Nephron progenitor cell (in vitro differentiated cells): ENCODE measurements around the gene FGD6.
A peak's percentile ranks its signal among the peaks of the same experiment; 100 is the strongest.
"Not testable (repeated sequence)": the region's sequence is repeated elsewhere in the genome, so short reads cannot be mapped to it uniquely, and the experiment has no call there.

Source experiments
- DNase-seq: peaks from one replicate; pipeline ENCODE4 v3.0.0; 2021
- H3K27ac Mint-ChIP-seq: 2 replicates; pipeline ENCODE4 v1.8.0; 2021; ENCODE audit warnings: mild to moderate bottlenecking, moderate library complexity, mixed read lengths
- H3K27me3 Mint-ChIP-seq: 2 replicates; pipeline ENCODE4 v1.8.0; 2021; ENCODE audit warnings: mild to moderate bottlenecking, low read depth, mixed read lengths; ENCODE audit not compliant: poor library complexity
- H3K36me3 Mint-ChIP-seq: 2 replicates; pipeline ENCODE4 v1.8.0; 2021; ENCODE audit warnings: low read depth, mixed read lengths
- H3K4me1 Mint-ChIP-seq: 2 replicates; pipeline ENCODE4 v1.8.0; 2021; ENCODE audit warnings: mixed read lengths
- H3K4me3 Mint-ChIP-seq: 2 replicates; pipeline ENCODE4 v1.8.0; 2021; ENCODE audit warnings: mild to moderate bottlenecking, moderate library complexity, mixed read lengths
- H3K9me3 Mint-ChIP-seq: 2 replicates; pipeline ENCODE4 v1.8.0; 2021; ENCODE audit warnings: mild to moderate bottlenecking, moderate library complexity, mixed read lengths
- CTCF ChIP-seq: fragments of 200-600 bp; sonication (generic); IDR thresholded peaks from 2 replicates; pipeline ENCODE4 v1.5.0; 2021; ENCODE audit warnings: antibody characterized with exemption

FGD6 gene

GRCh38 chr12:95238150-95238549 is 20.9 kb upstream of the FGD6 start:
- no peak overlapping the region for H3K27ac Mint-ChIP-seq
- H3K4me1 Mint-ChIP-seq = no peaks in the 10 kb centered on the region
- H3K27me3 Mint-ChIP-seq = no peaks in the 10 kb centered on the region
- H3K9me3 Mint-ChIP-seq = peaks cover 46% of the 10 kb centered on the region
- no peak for TF ChIP-seq CTCF
- peaks cover 73% of the 10 kb centered on the region for H3K36me3 Mint-ChIP-seq
- DNase-seq = no peak
- no peak overlapping the region for H3K4me3 Mint-ChIP-seq

DNA sequence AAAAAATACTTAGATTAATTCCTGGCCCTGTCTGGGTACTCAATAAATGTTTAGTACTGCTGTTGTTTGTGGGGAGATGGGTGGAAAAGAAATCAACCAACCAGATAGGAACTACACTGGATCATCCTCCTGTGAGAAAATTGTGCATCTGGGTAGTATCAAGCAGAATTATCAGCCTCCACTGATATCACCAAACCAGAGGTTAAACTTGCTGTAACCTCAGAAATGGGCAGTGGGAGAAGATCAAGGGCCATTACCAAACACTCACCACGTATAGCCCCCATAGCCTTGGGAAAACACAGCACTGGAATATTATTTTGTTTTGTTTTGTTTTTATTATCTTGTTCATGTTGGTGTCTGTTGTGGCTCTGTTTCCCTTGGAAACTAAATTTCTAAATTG is 20.0 kb upstream of the FGD6 start:
- TF ChIP-seq CTCF = no peak
- Mint-ChIP-seq H3K4me3 (no peak overlapping the region), H3K4me1 (no peaks in the 10 kb centered on the region), H3K27me3 (no peaks in the 10 kb centered on the region), H3K9me3 (peaks cover 55% of the 10 kb centered on the region), H3K36me3 (peaks cover 76% of the 10 kb centered on the region), H3K27ac (no peak overlapping the region)
- no peak for DNase-seq

- Mint-ChIP-seq H3K9me3 (peaks cover 55% of the 10 kb centered on the region), H3K36me3 (peaks cover 67% of the 10 kb centered on the region)
- H3K27me3 Mint-ChIP-seq, H3K4me1 Mint-ChIP-seq, DNase-seq, H3K27ac Mint-ChIP-seq, H3K4me3 Mint-ChIP-seq: not testable (repeated sequence)
Measured at GRCh38 chr12:95235621-95236020, 18.4 kb upstream of the FGD6 start.

- not testable (repeated sequence) for H3K27me3 Mint-ChIP-seq, DNase-seq, H3K27ac Mint-ChIP-seq, H3K4me3 Mint-ChIP-seq
- peaks cover 14% of the 10 kb centered on the region for H3K4me1 Mint-ChIP-seq
- peaks cover 58% of the 10 kb centered on the region for H3K36me3 Mint-ChIP-seq
- peaks cover 50% of the 10 kb centered on the region for H3K9me3 Mint-ChIP-seq
Measured at GRCh38 chr12:95234187-95234586, 16.9 kb upstream of the FGD6 start.

GRCh38 chr12:95231190-95231589 is 13.9 kb upstream of the FGD6 start:
- Mint-ChIP-seq H3K36me3 (peaks cover 34% of the 10 kb centered on the region), H3K4me3 (no peak overlapping the region), H3K27me3 (no peaks in the 10 kb centered on the region), H3K4me1 (peaks cover 29% of the 10 kb centered on the region), H3K27ac (no peak overlapping the region), H3K9me3 (peaks cover 30% of the 10 kb centered on the region)
- DNase-seq = no peak
- TF ChIP-seq CTCF = no peak

GRCh38 chr12:95230313-95230712 is 13.0 kb upstream of the FGD6 start:
- Mint-ChIP-seq H3K36me3 (peaks cover 35% of the 10 kb centered on the region), H3K4me1 (peaks cover 29% of the 10 kb centered on the region), H3K27me3 (no peaks in the 10 kb centered on the region), H3K4me3 (no peak overlapping the region), H3K27ac (peak overlapping the region; percentile 33), H3K9me3 (peaks cover 23% of the 10 kb centered on the region)
- no peak for DNase-seq
- no peak for TF ChIP-seq CTCF

GRCh38 chr12:95229636-95230035 is 12.4 kb upstream of the FGD6 start:
- no peak overlapping the region for H3K4me3 Mint-ChIP-seq
- H3K4me1 Mint-ChIP-seq = peaks cover 33% of the 10 kb centered on the region
- no peaks in the 10 kb centered on the region for H3K27me3 Mint-ChIP-seq
- H3K36me3 Mint-ChIP-seq = peaks cover 40% of the 10 kb centered on the region
- no peak for TF ChIP-seq CTCF
- peaks cover 21% of the 10 kb centered on the region for H3K9me3 Mint-ChIP-seq
- H3K27ac Mint-ChIP-seq = no peak overlapping the region
- no peak for DNase-seq
